Adrenal gland (tissue), 12 donors: Measurements from ENCODE around the gene ERRFI1. TPM values are rescaled to one million over a fixed set of nuclear protein-coding genes. Genes with fewer than 3 reads are reported as not detected.

ENCODE experiments used
- DNase-seq, 7 donors: peaks; one replicate each; pipeline ENCODE4 v3.0.0-alpha.2; 2019 to 2020
- H3K27ac ChIP-seq, 5 donors: fragments of 200-600 bp; sonication (generic) in 4 of 5; 1 replicate in 3 of 5; 2 replicates in 2 of 5; pipeline versions ENCODE4 v1.5.1 to v1.8.0; 2016 to 2020; ENCODE audit warnings: mild to moderate bottlenecking in 1 of 5
- H3K27me3 ChIP-seq: fragments of 200-600 bp; 2 replicates; pipeline ENCODE4 v1.8.0; 2021
- H3K36me3 ChIP-seq, 2 donors: fragments of 200-600 bp; replicated peaks in 1 of 2; 1 replicate in 1 of 2; 2 replicates in 1 of 2; pipeline versions ENCODE4 v1.5.1 to v1.8.0; 2018 to 2022
- H3K4me1 ChIP-seq, 2 donors: fragments of 200-600 bp; replicated peaks in 1 of 2; 1 replicate in 1 of 2; 2 replicates in 1 of 2; pipeline versions ENCODE4 v1.5.1 to v1.8.0; 2018 to 2021
- H3K4me3 ChIP-seq, 4 donors: fragments of 200-600 bp; sonication (generic) in 3 of 4; one replicate each; pipeline ENCODE4 v1.5.1; 2016 to 2018
- H3K9me3 ChIP-seq, 3 donors: fragments of 200-600 bp; sonication (generic) in 1 of 3; replicated peaks in 1 of 3; 1 replicate in 2 of 3; 2 replicates in 1 of 3; pipeline versions ENCODE4 v1.5.1 to v1.8.0; 2016 to 2021
- CTCF ChIP-seq, 6 experiments: fragments of 450-650 bp in 4 of 6; fragments of 200-600 bp in 2 of 6; sonication (generic) in 1 of 6; IDR thresholded peaks; 1 replicate in 5 of 6; 2 replicates in 1 of 6; pipeline versions ENCODE4 v1.5.1 to v1.8.0; 2016 to 2021; ENCODE audit warnings: antibody characterized with exemption in 6 of 6, mild to moderate bottlenecking in 2 of 6, moderate library complexity in 1 of 6
- POLR2A ChIP-seq, 2 donors: fragments of 450-650 bp; IDR thresholded peaks; one replicate each; pipeline ENCODE4 v1.6.1; 2017; ENCODE audit warnings: antibody characterized with exemption in 2 of 2, mild to moderate bottlenecking in 2 of 2, moderate library complexity in 1 of 2
- WGBS, 4 donors: extraction: QIAGEN DNeasy Blood & Tissue Kit in 2 of 4; methylation state at CpG; one replicate each; pipeline versions ENCODE4 v1.1.5 to v1.1.7; 2013 to 2017; 5-methylcytosine and 5-hydroxymethylcytosine counted together
- intact Hi-C, 2 donors: fragments of 100-400 bp; cut with DNase I; formaldehyde crosslinking; loops; one replicate each; pipeline versions ENCODE4 v1.14.1 to v1.15.0; 2022 to 2023
- polyA plus RNA-seq, 3 donors: library from polyadenylated mRNA; stranded (reverse); fragments of 200-250 nt in 2 of 3; fragments of 350-450 nt in 1 of 3; fragmentation: Illumina TruSeq in 1 of 3; extraction: RNeasy Lipid Tissue Mini Kit (QIAGEN cat#74804) in 1 of 3; gene quantifications; one replicate each; pipeline ENCODE4 v1.2.3, GENCODE V29; 2013 to 2014
- total RNA-seq, 9 donors: library from RNA; depleted of rRNA in 4 of 9; stranded (reverse); fragments of >200 nt in 4 of 9; fragments of 120-200 nt in 1 of 9; fragmentation: NEBNext Ultra II Directional in 1 of 9; extraction: Animal tissue kit (Norgen Biotek cat#: 25700) in 1 of 9; gene quantifications; one replicate each; pipeline versions ENCODE4 v1.1.0 to v1.2.4, GENCODE V29; 2013 to 2023
- donor health status: healthy with polysubstance abuse.
- donor health status: Bipolar disorder and iron deficiency.
- donor health status: DM: yes; HTN: yes; CAD: no.
- donor health status: DM: no; HTN: no; CAD: no.
- donor health status: DM: no; HTN: no; CAD: no.
- donor health status: DM: yes; HTN: yes; CAD: no.

The ERRFI1 gene
- total and polyA plus RNA-seq, 12 donors, result 14.4 to 71.5 (median 25.7) TPM

GRCh38 chr1:8021676-8022266, 4.3 kb downstream of the ERRFI1 start:
- Histone ChIP-seq H3K4me1 (peaks cover 39 to 75% of the 10 kb centered on the region in 2 donors), H3K4me3 (no peak overlapping the region), H3K27me3 (no peaks in the 10 kb centered on the region), H3K36me3 (no peaks in the 10 kb centered on the region), H3K9me3 (no peaks in the 10 kb centered on the region), H3K27ac (peak overlapping the region in 1 of 5 donors; percentile 17)
- intact Hi-C loops, result loop anchor here in 1 of 2 donors (10.0 kb wide), 1 partner anchor 293 kb away; the partner anchor contains the start of gene SLC45A1
- WGBS, 4 donors, result 86 to 94% (median 90%) methylated on average over 6 of the region's 6 CpGs
- DNase-seq, result no peak
- TF ChIP-seq POLR2A (IDR thresholded peaks at IDR 0.05) (no peak), CTCF (IDR thresholded peaks at IDR 0.05) (no peak)

GRCh38 chr1:8020032-8020431, 6.1 kb downstream of the ERRFI1 start:
- Histone ChIP-seq H3K27me3 (no peaks in the 10 kb centered on the region), H3K9me3 (no peaks in the 10 kb centered on the region), H3K36me3 (no peaks in the 10 kb centered on the region), H3K4me1 (peaks cover 49 to 88% of the 10 kb centered on the region in 2 donors), H3K4me3 (no peak overlapping the region), H3K27ac (no peak overlapping the region)
- intact Hi-C loops, result loop anchor here in 1 of 2 donors (10.0 kb wide), 1 partner anchor 295 kb away; the partner anchor contains the start of gene SLC45A1
- TF ChIP-seq POLR2A (IDR thresholded peaks at IDR 0.05) (no peak), CTCF (IDR thresholded peaks at IDR 0.05) (no peak)
- no peak for DNase-seq

- Histone ChIP-seq H3K9me3 (no peaks in the 10 kb centered on the region), H3K4me3 (no peak overlapping the region), H3K27me3 (no peaks in the 10 kb centered on the region), H3K27ac (peak overlapping the region in 1 of 5 donors; percentile 8), H3K36me3 (peaks cover 0 to 2% of the 10 kb centered on the region in 2 donors), H3K4me1 (peaks cover 45 to 87% of the 10 kb centered on the region in 2 donors)
- 92 to 99% (median 95%) methylated on average over 5 of the region's 5 CpGs for WGBS, 4 donors
- TF ChIP-seq CTCF (IDR thresholded peaks at IDR 0.05), result no peak
- no peak for TF ChIP-seq POLR2A (IDR thresholded peaks at IDR 0.05)
- intact Hi-C loops, result loop anchor here in 1 of 2 donors (5.0 kb wide), 1 partner anchor 37 kb away; no protein-coding TSS in a partner anchor
- no peak for DNase-seq
Measured at GRCh38 chr1:8019229-8019620, 6.9 kb downstream of the ERRFI1 start.

- intact Hi-C loops, result loop anchor here in 1 of 2 donors (5.0 kb wide), 1 partner anchor 36 kb away; no protein-coding TSS in a partner anchor
- no peaks in the 10 kb centered on the region for H3K9me3 ChIP-seq
- 87 to 94% (median 89%) methylated on average over 3 of the region's 3 CpGs for WGBS, 4 donors
- H3K27me3 ChIP-seq, result no peaks in the 10 kb centered on the region
- peak overlapping the region in 1 of 5 donors; percentile 8 for H3K27ac ChIP-seq
- no peak for TF ChIP-seq POLR2A (IDR thresholded peaks at IDR 0.05)
- H3K4me1 ChIP-seq, result peaks cover 44 to 81% of the 10 kb centered on the region in 2 donors
- peaks cover 0 to 7% of the 10 kb centered on the region in 2 donors for H3K36me3 ChIP-seq
- H3K4me3 ChIP-seq, result no peak overlapping the region
- DNase-seq, result no peak
Measured at GRCh38 chr1:8018492-8019228, 7.4 kb downstream of the ERRFI1 start.
